SK-N-MC (cell line): Measurements from ENCODE around the gene PSMC4.

Source experiments
- FOXP2 ChIP-seq: optimal IDR thresholded peaks from 2 replicates; pipeline ENCODE3; 2011; ENCODE audit warnings: mild to moderate bottlenecking, moderate library complexity; ENCODE audit not compliant: insufficient read depth; ENCODE audit errors: extremely low read length, control extremely low read depth
- POLR2AphosphoS5 ChIP-seq: IDR thresholded peaks from 2 replicates; pipeline ENCODE4 v1.6.1; 2012; ENCODE audit warnings: mild to moderate bottlenecking, low read depth, low read length, borderline replicate concordance

DNA sequence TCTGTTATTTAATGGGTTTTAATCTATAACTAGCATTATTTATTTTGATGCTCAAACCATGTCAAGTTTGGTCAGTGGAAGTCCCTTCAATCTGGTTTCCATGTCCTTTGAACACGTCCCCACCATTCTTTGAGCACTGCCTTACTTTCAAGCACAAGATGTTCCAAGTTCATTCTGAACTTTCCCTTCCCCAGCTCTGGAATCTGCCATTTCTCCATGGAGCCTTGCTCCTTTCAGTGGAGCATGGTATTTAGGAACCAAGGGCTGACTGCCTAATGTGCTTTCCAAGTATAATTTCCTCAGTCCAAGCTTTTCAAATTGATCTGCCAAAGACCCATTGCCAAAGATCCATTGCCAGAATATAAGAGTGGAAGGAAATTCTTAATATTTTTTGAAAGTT lies 24.8 kb downstream of the PSMC4 start:
- no peak for TF ChIP-seq FOXP2
- no peak for TF ChIP-seq POLR2AphosphoS5
